ENCODE data around the gene KLHL14. TPM values are rescaled to one million over a fixed set of nuclear protein-coding genes. Genes with fewer than 3 reads are reported as not detected.

Gene KLHL14
- total RNA-seq, 2 experiments from 2014 or later = 0.57 to 2.8 TPM

- Histone ChIP-seq H3K4me3 (ENCODE audit: low read depth, low read length, poor library complexity, severe bottlenecking) (peak overlapping the region; percentile 70), H3K27ac (ENCODE audit: low read depth, low read length, poor library complexity, severe bottlenecking) (no peak overlapping the region), H3K9me2 (ENCODE audit: insufficient read depth, low read length) (no peaks in the 10 kb centered on the region), H4K20me1 (ENCODE audit: insufficient read depth, low read length) (no peaks in the 10 kb centered on the region), H3K4me1 (ENCODE audit: insufficient read depth, low read length, poor library complexity, severe bottlenecking) (peaks cover 42% of the 10 kb centered on the region), H3K36me3 (ENCODE audit: insufficient read depth, low read length) (no peaks in the 10 kb centered on the region), H2AFZ (ENCODE audit: low read length) (no peak overlapping the region), H3K79me2 (ENCODE audit: insufficient read depth, low read depth, low read length) (no peaks in the 10 kb centered on the region), H3K9me3 (ENCODE audit: low read length) (no peaks in the 10 kb centered on the region), H3K4me2 (ENCODE audit: low read length) (peak overlapping the region; percentile 88)
- POLR2A ChIA-PET = interaction anchor here (0.7 to 1.2 kb wide), 3 partner anchors 9 to 48 kb away, joined by 3 to 4 read pairs (median 4); no protein-coding TSS in a partner anchor
- TF ChIP-seq EZH2phosphoT487 (IDR thresholded peaks at IDR 0.05; ENCODE audit: borderline replicate concordance, low read depth, low read length) (no peak), CTCF (conservative IDR thresholded peaks at IDR 0.05; ENCODE audit: low read length) (no peak)
- CTCF ChIA-PET (ENCODE audit: unreplicated experiment) = interaction anchor here (0.7 to 0.8 kb wide), 2 partner anchors 22 to 32 kb away, joined by 3 to 4 read pairs; no protein-coding TSS in a partner anchor
- DNase-seq (ENCODE audit: low spot score) = no peak
- intact Hi-C loops (cut with micrococcal nuclease; ENCODE audit: unreplicated experiment) = loop anchor here (5.0 kb wide), 1 partner anchor 152 kb away; no protein-coding TSS in a partner anchor
- BruUV-seq (replicated peaks) = no TSS peak
Observed at GRCh38 chr18:32770054-32770665, 2.7 kb downstream of the KLHL14 start.

DNA sequence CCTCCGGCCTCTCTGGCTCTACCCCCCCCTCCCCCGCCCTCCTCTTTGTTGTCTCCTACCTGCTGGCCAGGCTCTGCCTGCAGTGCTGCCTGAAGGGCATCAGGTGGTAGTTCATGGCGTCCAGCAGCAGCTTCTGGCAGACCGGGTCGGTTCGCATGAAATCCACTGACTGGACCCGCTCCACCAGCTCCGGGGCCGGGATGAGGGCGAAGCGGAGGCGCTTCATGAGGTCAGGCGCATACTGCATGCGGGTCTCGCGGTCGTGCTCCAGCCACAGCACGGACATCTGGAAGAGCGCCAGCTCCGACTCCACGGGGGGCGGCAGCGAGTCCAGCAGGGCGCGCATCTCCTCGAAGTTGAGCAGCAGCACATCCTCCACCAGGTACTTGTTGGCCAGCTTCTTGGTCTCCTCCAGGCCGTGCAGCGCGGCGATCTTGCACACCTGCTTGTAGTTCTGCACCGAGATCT is 3.2 kb downstream of the KLHL14 start:
- Histone ChIP-seq H3K9me3 (ENCODE audit: low read length) (no peaks in the 10 kb centered on the region), H3K79me2 (ENCODE audit: insufficient read depth, low read depth, low read length) (no peaks in the 10 kb centered on the region), H2AFZ (ENCODE audit: low read length) (no peak overlapping the region), H3K4me2 (ENCODE audit: low read length) (peak overlapping the region; percentile 88), H4K20me1 (ENCODE audit: insufficient read depth, low read length) (no peaks in the 10 kb centered on the region), H3K27ac (ENCODE audit: low read depth, low read length, poor library complexity, severe bottlenecking) (no peak overlapping the region), H3K36me3 (ENCODE audit: insufficient read depth, low read length) (no peaks in the 10 kb centered on the region), H3K4me3 (ENCODE audit: low read depth, low read length, poor library complexity, severe bottlenecking) (peak overlapping the region; percentile 70), H3K4me1 (ENCODE audit: insufficient read depth, low read length, poor library complexity, severe bottlenecking) (peaks cover 42% of the 10 kb centered on the region), H3K9me2 (ENCODE audit: insufficient read depth, low read length) (no peaks in the 10 kb centered on the region)
- TF ChIP-seq CTCF (conservative IDR thresholded peaks at IDR 0.05; ENCODE audit: low read length) (0 out of 2 replicates have a peak, but pooled peaks have one; percentile 15), EZH2phosphoT487 (IDR thresholded peaks at IDR 0.05; ENCODE audit: borderline replicate concordance, low read depth, low read length) (no peak)
- no TSS peak for BruUV-seq (replicated peaks)
- ChIA-PET POLR2A (interaction anchor here (0.7 kb wide), 1 partner anchor 11 kb away, joined by 3 read pairs; no protein-coding TSS in a partner anchor), CTCF (ENCODE audit: unreplicated experiment) (interaction anchor here (0.7 kb wide), 1 partner anchor 21 kb away, joined by 4 read pairs; no protein-coding TSS in a partner anchor)
- peak; percentile 42 for DNase-seq (ENCODE audit: low spot score)
- intact Hi-C loops (cut with micrococcal nuclease; ENCODE audit: unreplicated experiment) = loop anchor here (5.0 kb wide), 1 partner anchor 153 kb away; no protein-coding TSS in a partner anchor

- no peak overlapping the region for H3K27ac ChIP-seq (ENCODE audit: low read depth, low read length, poor library complexity, severe bottlenecking)
- H3K9me2 ChIP-seq (ENCODE audit: insufficient read depth, low read length) = no peaks in the 10 kb centered on the region
- no peak overlapping the region for H2AFZ ChIP-seq (ENCODE audit: low read length)
- intact Hi-C loops (cut with micrococcal nuclease; ENCODE audit: unreplicated experiment) = no loop called here
- H3K36me3 ChIP-seq (ENCODE audit: insufficient read depth, low read length) = no peaks in the 10 kb centered on the region
- no peak for DNase-seq (ENCODE audit: low spot score)
- H4K20me1 ChIP-seq (ENCODE audit: insufficient read depth, low read length) = no peaks in the 10 kb centered on the region
- TF ChIP-seq EZH2phosphoT487 (IDR thresholded peaks at IDR 0.05; ENCODE audit: borderline replicate concordance, low read depth, low read length) (no peak), CTCF (conservative IDR thresholded peaks at IDR 0.05; ENCODE audit: low read length) (no peak)
- H3K4me2 ChIP-seq (ENCODE audit: low read length) = peak overlapping the region; percentile 88; the same call in 1 of the 2 replicates
- H3K4me1 ChIP-seq (ENCODE audit: insufficient read depth, low read length, poor library complexity, severe bottlenecking) = peaks cover 39% of the 10 kb centered on the region
- no TSS peak for BruUV-seq (replicated peaks)
- ChIA-PET POLR2A (no interaction called here), CTCF (ENCODE audit: unreplicated experiment) (no interaction called here)
- peak overlapping the region; percentile 70 for H3K4me3 ChIP-seq (ENCODE audit: low read depth, low read length, poor library complexity, severe bottlenecking)
- no peaks in the 10 kb centered on the region for H3K79me2 ChIP-seq (ENCODE audit: insufficient read depth, low read depth, low read length)
- H3K9me3 ChIP-seq (ENCODE audit: low read length) = no peaks in the 10 kb centered on the region
Observed at GRCh38 chr18:32769071-32769585, 3.7 kb downstream of the KLHL14 start.

Data from OCI-LY7 (cell line).